ENCODE measurements around the gene SVIP.

- TF ChIP-seq POLR2A (IDR thresholded peaks at IDR 0.05) (no peak), POLR2AphosphoS5 (IDR thresholded peaks at IDR 0.05; ENCODE audit: insufficient read depth in 1 of 2, low read depth in 1 of 2) (no peak)
- TF ChIP-seq, protein P1, sequence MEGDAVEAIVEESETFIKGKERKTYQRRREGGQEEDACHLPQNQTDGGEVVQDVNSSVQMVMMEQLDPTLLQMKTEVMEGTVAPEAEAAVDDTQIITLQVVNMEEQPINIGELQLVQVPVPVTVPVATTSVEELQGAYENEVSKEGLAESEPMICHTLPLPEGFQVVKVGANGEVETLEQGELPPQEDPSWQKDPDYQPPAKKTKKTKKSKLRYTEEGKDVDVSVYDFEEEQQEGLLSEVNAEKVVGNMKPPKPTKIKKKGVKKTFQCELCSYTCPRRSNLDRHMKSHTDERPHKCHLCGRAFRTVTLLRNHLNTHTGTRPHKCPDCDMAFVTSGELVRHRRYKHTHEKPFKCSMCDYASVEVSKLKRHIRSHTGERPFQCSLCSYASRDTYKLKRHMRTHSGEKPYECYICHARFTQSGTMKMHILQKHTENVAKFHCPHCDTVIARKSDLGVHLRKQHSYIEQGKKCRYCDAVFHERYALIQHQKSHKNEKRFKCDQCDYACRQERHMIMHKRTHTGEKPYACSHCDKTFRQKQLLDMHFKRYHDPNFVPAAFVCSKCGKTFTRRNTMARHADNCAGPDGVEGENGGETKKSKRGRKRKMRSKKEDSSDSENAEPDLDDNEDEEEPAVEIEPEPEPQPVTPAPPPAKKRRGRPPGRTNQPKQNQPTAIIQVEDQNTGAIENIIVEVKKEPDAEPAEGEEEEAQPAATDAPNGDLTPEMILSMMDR (IDR thresholded peaks at IDR 0.05) = no peak
Observed at GRCh38 chr11:22822203-22822602, 7.4 kb downstream of the SVIP start.
